Spleen (tissue), 11 donors: ENCODE data around the gene SDC3. TPM values are rescaled to one million over a fixed set of nuclear protein-coding genes. Genes with fewer than 3 reads are reported as not detected.

Experiments used
- DNase-seq: peaks from one replicate; pipeline ENCODE4 v3.0.0-alpha.2; 2020
- H3K27ac ChIP-seq, 8 donors: fragments of 200-600 bp; sonication (generic) in 7 of 8; 1 replicate in 4 of 8; 2 replicates in 4 of 8; pipeline versions ENCODE4 v1.5.0 to v1.8.0; 2016 to 2021; ENCODE audit warnings: inconsistent platforms in 4 of 8, mild to moderate bottlenecking in 4 of 8, moderate library complexity in 1 of 8
- H3K27me3 ChIP-seq, 7 donors: fragments of 200-600 bp; sonication (generic) in 6 of 7; replicated peaks in 1 of 7; 1 replicate in 4 of 7; 2 replicates in 3 of 7; pipeline versions ENCODE4 v1.5.0 to v1.8.0; 2016 to 2021; ENCODE audit warnings: inconsistent platforms in 3 of 7, mild to moderate bottlenecking in 1 of 7
- H3K36me3 ChIP-seq, 6 donors: fragments of 200-600 bp; sonication (generic) in 5 of 6; 1 replicate in 4 of 6; 2 replicates in 2 of 6; pipeline versions ENCODE4 v1.5.0 to v1.8.0; 2016 to 2021; ENCODE audit warnings: inconsistent platforms in 2 of 6
- H3K4me1 ChIP-seq, 6 donors: fragments of 200-600 bp; sonication (generic) in 5 of 6; 1 replicate in 3 of 6; 2 replicates in 3 of 6; pipeline versions ENCODE4 v1.5.0 to v1.8.0; 2016 to 2021; ENCODE audit warnings: inconsistent platforms in 3 of 6
- H3K4me3 ChIP-seq, 8 donors: fragments of 200-600 bp; sonication (generic) in 7 of 8; 1 replicate in 4 of 8; 2 replicates in 4 of 8; pipeline versions ENCODE4 v1.5.0 to v1.8.0; 2016 to 2021; ENCODE audit warnings: inconsistent platforms in 4 of 8, mild to moderate bottlenecking in 4 of 8, moderate library complexity in 2 of 8
- H3K9me3 ChIP-seq, 8 donors: fragments of 200-600 bp; sonication (generic) in 7 of 8; 1 replicate in 4 of 8; 2 replicates in 4 of 8; pipeline versions ENCODE4 v1.5.0 to v1.8.0; 2016 to 2021; ENCODE audit warnings: inconsistent platforms in 4 of 8
- POLR2A ChIP-seq, 3 donors: fragments of 450-650 bp; IDR thresholded peaks; one replicate each; pipeline ENCODE4 v1.5.1; 2017; ENCODE audit warnings: antibody characterized with exemption in 3 of 3, mild to moderate bottlenecking in 1 of 3
- POLR2AphosphoS5 ChIP-seq, 3 donors: sonication (generic); formaldehyde crosslinking; IDR thresholded peaks; one replicate each; pipeline ENCODE4 v1.5.1; 2017; ENCODE audit warnings: antibody characterized with exemption in 3 of 3
- WGBS, 5 donors: extraction: QIAGEN DNeasy Blood & Tissue Kit in 3 of 5; methylation state at CpG; one replicate each; pipeline versions ENCODE4 v1.1.5 to v1.1.7; 2013 to 2018; 5-methylcytosine and 5-hydroxymethylcytosine counted together
- intact Hi-C: fragments of 100-400 bp; cut with DNase I; formaldehyde crosslinking; loops from one replicate; pipeline ENCODE4 v1.15.0; 2023; ENCODE audit warnings: low total_unique reads
- polyA plus RNA-seq, 3 donors: library from polyadenylated mRNA; stranded (reverse); fragments of 200-250 nt; gene quantifications; one replicate each; pipeline ENCODE4 v1.2.1, GENCODE V29; 2013
- total RNA-seq, 7 donors: library from RNA; depleted of rRNA in 3 of 7; stranded (reverse); fragments of >200 nt in 3 of 7; fragmentation: NEBNext Ultra II Directional in 4 of 7; extraction: Animal tissue kit (Norgen Biotek cat#: 25700) in 4 of 7; gene quantifications; one replicate each; pipeline versions ENCODE4 v1.1.0 to v1.2.1, GENCODE V29; 2016 to 2021
- TF ChIP-seq, protein P1 (sequence below), 11 experiments: fragments of 200-600 bp in 7 of 11; fragments of 450-650 bp in 4 of 11; sonication (generic) in 4 of 11; IDR thresholded peaks in 8 of 11; conservative IDR thresholded peaks in 3 of 11; 1 replicate in 7 of 11; 2 replicates in 4 of 11; pipeline versions ENCODE4 v1.4.0 to v1.8.0; 2016 to 2021; ENCODE audit warnings: antibody characterized with exemption in 11 of 11, inconsistent platforms in 4 of 11, mild to moderate bottlenecking in 1 of 11
- donor health status: healthy with polysubstance abuse.
- donor health status: DM: no; HTN: no; CAD: no; lungs with moderate emphysema.
- donor health status: DM: no; HTN: no; CAD: no.
- donor health status: Bipolar disorder and iron deficiency.
- donor health status: healthy.
- donor health status: DM: no; HTN: no; CAD: no.
- donor health status: DM: yes; HTN: yes; CAD: no.

The SDC3 gene
- total and polyA plus RNA-seq, 10 donors, result 8.0 to 347 (median 159) TPM

DNA sequence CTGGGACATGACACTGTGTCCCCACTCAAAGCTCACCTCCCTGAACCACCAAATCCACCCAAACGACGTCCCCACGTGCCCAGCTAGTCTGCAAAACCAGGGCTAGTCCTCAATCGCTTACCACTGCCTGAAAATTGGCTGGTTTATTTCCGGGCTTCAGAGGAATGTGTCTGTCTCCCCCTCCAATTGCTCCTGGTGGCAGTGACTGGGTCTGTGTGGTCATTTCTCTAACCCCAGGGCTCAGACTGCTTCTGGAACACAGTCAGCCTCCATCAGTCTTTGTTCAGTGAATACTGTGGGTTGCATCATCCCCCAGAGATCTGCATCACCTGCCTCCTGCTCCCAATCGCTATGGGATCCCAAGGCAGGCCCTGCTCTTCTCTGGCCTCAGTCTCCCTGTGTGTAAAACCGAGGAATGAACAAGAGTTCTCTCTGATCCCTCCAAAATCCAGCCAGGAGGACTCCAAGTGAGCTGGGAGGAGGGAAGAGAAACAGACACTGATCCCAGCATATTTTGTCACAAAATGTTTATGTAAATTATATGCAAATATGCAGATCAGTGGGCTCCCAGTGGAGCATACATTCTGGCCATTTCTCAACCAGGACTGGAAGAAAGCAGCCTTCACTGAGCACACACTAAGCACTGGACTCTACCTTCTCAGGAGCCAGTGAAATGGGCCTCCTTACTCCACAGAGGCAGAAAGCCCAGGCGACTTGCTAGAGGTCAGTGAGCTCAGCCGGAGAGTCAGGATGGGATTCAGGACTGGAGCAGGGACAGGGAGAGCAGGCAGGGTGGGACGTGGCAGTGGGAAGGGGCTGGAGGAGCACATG is 20.9 kb downstream of the SDC3 start:
- Histone ChIP-seq H3K27me3 (no peaks in the 10 kb centered on the region), H3K9me3 (no peaks in the 10 kb centered on the region), H3K36me3 (no peaks in the 10 kb centered on the region), H3K4me3 (no peak overlapping the region), H3K27ac (peak overlapping the region in 6 of 8 donors; percentile 19 to 66 (median 53)), H3K4me1 (peaks cover 10 to 89% (median 54%) of the 10 kb centered on the region in 6 donors)
- intact Hi-C loops, result no loop called here
- TF ChIP-seq POLR2AphosphoS5 (IDR thresholded peaks at IDR 0.05) (no peak), POLR2A (IDR thresholded peaks at IDR 0.05) (no peak)
- TF ChIP-seq, protein P1, sequence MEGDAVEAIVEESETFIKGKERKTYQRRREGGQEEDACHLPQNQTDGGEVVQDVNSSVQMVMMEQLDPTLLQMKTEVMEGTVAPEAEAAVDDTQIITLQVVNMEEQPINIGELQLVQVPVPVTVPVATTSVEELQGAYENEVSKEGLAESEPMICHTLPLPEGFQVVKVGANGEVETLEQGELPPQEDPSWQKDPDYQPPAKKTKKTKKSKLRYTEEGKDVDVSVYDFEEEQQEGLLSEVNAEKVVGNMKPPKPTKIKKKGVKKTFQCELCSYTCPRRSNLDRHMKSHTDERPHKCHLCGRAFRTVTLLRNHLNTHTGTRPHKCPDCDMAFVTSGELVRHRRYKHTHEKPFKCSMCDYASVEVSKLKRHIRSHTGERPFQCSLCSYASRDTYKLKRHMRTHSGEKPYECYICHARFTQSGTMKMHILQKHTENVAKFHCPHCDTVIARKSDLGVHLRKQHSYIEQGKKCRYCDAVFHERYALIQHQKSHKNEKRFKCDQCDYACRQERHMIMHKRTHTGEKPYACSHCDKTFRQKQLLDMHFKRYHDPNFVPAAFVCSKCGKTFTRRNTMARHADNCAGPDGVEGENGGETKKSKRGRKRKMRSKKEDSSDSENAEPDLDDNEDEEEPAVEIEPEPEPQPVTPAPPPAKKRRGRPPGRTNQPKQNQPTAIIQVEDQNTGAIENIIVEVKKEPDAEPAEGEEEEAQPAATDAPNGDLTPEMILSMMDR (IDR thresholded peaks at IDR 0.05 in 8 of 11, conservative IDR thresholded peaks at IDR 0.05 in 3 of 11), result no peak
- no peak for DNase-seq
- 68 to 77% (median 72%) methylated on average over 10 of the region's 10 CpGs for WGBS, 5 donors

DNA sequence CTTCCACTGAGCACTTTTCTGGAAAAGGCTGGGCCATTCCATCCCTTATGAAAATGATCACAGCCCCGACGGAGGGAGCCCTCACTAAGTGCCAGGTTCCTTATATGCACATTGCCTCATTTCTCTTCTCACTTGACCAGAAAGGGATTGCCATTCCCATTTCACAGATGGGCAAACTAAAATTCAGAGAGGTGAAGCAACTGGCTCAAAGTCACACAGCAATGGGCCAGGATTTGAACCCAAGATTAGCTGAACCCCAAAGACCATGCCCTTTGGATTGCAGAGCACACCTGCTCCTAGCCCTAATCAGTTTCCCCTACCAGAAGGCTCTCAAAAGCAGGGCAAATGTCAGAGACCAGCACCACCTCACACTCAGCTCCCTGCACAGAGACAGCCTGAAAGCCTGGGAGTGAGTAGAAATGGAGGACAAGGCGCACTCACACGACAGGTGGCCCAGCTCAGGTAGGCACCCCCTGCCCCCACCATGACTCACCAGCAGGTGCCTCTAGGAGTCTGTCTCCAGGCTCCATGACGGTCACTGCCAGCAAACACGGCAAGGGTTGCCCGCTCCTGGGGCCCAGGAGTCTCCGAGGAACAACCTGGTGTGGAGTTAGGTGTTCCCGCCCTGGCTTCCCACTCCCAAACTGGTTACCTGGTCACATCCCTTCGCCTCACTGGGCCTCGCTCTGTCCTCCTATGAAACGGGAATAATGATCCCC is 21.7 kb downstream of the SDC3 start:
- Histone ChIP-seq H3K27me3 (no peaks in the 10 kb centered on the region), H3K27ac (peak overlapping the region in 1 of 8 donors; percentile 55), H3K4me1 (peaks cover 10 to 89% (median 55%) of the 10 kb centered on the region in 6 donors), H3K4me3 (no peak overlapping the region), H3K36me3 (no peaks in the 10 kb centered on the region), H3K9me3 (no peaks in the 10 kb centered on the region)
- 82 to 94% (median 91%) methylated on average over 11 to 12 of the region's 12 CpGs for WGBS, 5 donors
- intact Hi-C loops, result no loop called here
- no peak for DNase-seq
- no peak for TF ChIP-seq POLR2AphosphoS5 (IDR thresholded peaks at IDR 0.05)
- no peak for TF ChIP-seq POLR2A (IDR thresholded peaks at IDR 0.05)
- TF ChIP-seq, protein P1 (IDR thresholded peaks at IDR 0.05 in 8 of 11, conservative IDR thresholded peaks at IDR 0.05 in 3 of 11), result no peak

DNA sequence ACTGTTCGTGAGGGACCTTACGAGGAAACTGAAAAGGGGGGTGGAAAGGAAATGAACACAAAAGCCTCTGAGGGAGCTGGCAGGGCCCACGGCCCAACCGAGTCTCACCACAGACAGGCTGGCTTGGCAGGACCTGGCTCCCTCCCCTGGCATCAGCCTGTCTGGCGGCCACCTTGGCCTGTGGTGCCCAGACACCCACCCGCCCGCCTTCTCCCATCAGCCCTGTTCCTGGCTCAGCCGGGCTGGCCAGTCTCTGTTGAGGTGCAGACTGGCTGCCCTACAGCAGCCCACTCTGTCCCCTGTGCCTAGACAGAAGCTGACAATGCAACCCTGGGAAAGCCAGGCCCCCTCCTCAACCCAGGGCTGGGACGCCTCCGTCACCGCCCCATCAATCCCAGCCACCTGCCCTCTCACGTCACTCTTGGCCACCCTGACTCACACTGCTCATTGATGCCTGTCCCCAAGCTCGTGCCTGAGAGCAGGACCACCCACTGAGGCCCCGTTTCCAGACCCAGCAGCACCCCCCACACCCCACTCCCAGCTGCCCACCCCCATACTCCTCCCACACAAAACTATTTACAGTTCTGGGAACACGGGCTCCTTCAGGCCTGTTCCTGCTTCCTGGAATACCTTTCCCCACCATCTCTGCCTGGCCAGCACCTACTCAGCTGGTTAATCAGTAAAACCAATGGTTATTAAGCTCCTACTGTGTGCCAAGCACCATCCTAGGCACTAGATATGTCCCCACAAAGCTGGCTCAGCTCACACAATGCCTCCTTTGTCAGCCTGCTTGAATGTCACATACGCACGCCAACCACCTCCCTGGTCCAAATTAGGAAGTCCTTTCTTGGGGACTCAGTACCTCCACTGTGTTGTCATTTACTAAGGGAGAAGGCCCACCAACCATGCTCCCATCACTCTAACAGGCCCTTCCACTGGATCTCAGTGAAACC is 22.7 kb downstream of the SDC3 start:
- TF ChIP-seq, protein P1 (IDR thresholded peaks at IDR 0.05 in 8 of 11, conservative IDR thresholded peaks at IDR 0.05 in 3 of 11), result no peak
- peak in 2 of 3 donors; percentile 26 to 45 for TF ChIP-seq POLR2AphosphoS5 (IDR thresholded peaks at IDR 0.05)
- H3K27me3 ChIP-seq, result no peaks in the 10 kb centered on the region
- intact Hi-C loops, result no loop called here
- peaks cover 3 to 89% (median 54%) of the 10 kb centered on the region in 6 donors for H3K4me1 ChIP-seq
- 47 to 55% (median 53%) methylated on average over 12 to 17 of the region's 17 CpGs for WGBS, 5 donors
- H3K4me3 ChIP-seq, result no peak overlapping the region
- DNase-seq, result no peak
- H3K36me3 ChIP-seq, result no peaks in the 10 kb centered on the region
- H3K9me3 ChIP-seq, result no peaks in the 10 kb centered on the region
- peak overlapping the region in 2 of 8 donors; percentile 23 to 50 for H3K27ac ChIP-seq
